ENCODE measurements around the gene SCYGR1. TPM values are rescaled to one million over a fixed set of nuclear protein-coding genes. Genes with fewer than 3 reads are reported as not detected.

The SCYGR1 gene
- total RNA-seq, 1 experiment from 2014 or later: not detected

- H3K36me3 Mint-ChIP-seq (ENCODE audit: insufficient read depth, unreplicated experiment): peaks cover 5% of the 10 kb centered on the region
- H3K4me1 Mint-ChIP-seq (ENCODE audit: low read depth, unreplicated experiment): no peaks in the 10 kb centered on the region
- H3K36me3 ChIP-seq (ENCODE audit: control insufficient read depth, insufficient read depth, low read length): no peaks in the 10 kb centered on the region
- H3K9me3 ChIP-seq: no peaks in the 10 kb centered on the region
- H3K9me3 Mint-ChIP-seq (ENCODE audit: unreplicated experiment): no peaks in the 10 kb centered on the region
- H3K4me3 Mint-ChIP-seq (ENCODE audit: unreplicated experiment): no peak overlapping the region
- H3K27me3 ChIP-seq (replicated peaks; ENCODE audit: control insufficient read depth, insufficient read depth, low read length): no peaks in the 10 kb centered on the region
- no peak overlapping the region for H3K27ac Mint-ChIP-seq (ENCODE audit: unreplicated experiment)
- no peak for DNase-seq
- intact Hi-C loops (cut with micrococcal nuclease; ENCODE audit: unreplicated experiment): no loop called here
- no TSS peak for BruUV-seq (replicated peaks)
- POLR2A ChIA-PET: no interaction called here
- TF ChIP-seq, protein P1, sequence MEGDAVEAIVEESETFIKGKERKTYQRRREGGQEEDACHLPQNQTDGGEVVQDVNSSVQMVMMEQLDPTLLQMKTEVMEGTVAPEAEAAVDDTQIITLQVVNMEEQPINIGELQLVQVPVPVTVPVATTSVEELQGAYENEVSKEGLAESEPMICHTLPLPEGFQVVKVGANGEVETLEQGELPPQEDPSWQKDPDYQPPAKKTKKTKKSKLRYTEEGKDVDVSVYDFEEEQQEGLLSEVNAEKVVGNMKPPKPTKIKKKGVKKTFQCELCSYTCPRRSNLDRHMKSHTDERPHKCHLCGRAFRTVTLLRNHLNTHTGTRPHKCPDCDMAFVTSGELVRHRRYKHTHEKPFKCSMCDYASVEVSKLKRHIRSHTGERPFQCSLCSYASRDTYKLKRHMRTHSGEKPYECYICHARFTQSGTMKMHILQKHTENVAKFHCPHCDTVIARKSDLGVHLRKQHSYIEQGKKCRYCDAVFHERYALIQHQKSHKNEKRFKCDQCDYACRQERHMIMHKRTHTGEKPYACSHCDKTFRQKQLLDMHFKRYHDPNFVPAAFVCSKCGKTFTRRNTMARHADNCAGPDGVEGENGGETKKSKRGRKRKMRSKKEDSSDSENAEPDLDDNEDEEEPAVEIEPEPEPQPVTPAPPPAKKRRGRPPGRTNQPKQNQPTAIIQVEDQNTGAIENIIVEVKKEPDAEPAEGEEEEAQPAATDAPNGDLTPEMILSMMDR (IDR thresholded peaks at IDR 0.05; ENCODE audit: insufficient read depth in 1 of 2, low read depth in 1 of 2, low read length in 1 of 2, severe bottlenecking in 1 of 2, unreplicated experiment in 1 of 2): no peak
- H3K4me1 ChIP-seq: no peaks in the 10 kb centered on the region
- CTCF ChIA-PET: interaction anchor here (0.7 kb wide), 1 partner anchor 13 kb away, joined by 3 read pairs; no protein-coding TSS in a partner anchor
- no peaks in the 10 kb centered on the region for H3K27me3 Mint-ChIP-seq (ENCODE audit: insufficient read depth, unreplicated experiment)
- no peak overlapping the region for H3K4me3 ChIP-seq (ENCODE audit: low read depth, low read length)
Observed at GRCh38 chr2:227414846-227415245, 27.1 kb upstream of the SCYGR1 start.

- Mint-ChIP-seq H3K4me3 (ENCODE audit: unreplicated experiment) (no peak overlapping the region), H3K4me1 (ENCODE audit: low read depth, unreplicated experiment) (no peaks in the 10 kb centered on the region), H3K27me3 (ENCODE audit: insufficient read depth, unreplicated experiment) (no peaks in the 10 kb centered on the region), H3K36me3 (ENCODE audit: insufficient read depth, unreplicated experiment) (peaks cover 5% of the 10 kb centered on the region), H3K9me3 (ENCODE audit: unreplicated experiment) (no peaks in the 10 kb centered on the region), H3K27ac (ENCODE audit: unreplicated experiment) (no peak overlapping the region)
- Histone ChIP-seq H3K9me3 (no peaks in the 10 kb centered on the region), H3K36me3 (ENCODE audit: control insufficient read depth, insufficient read depth, low read length) (no peaks in the 10 kb centered on the region), H3K27me3 (replicated peaks; ENCODE audit: control insufficient read depth, insufficient read depth, low read length) (no peaks in the 10 kb centered on the region), H3K4me3 (ENCODE audit: low read depth, low read length) (no peak overlapping the region), H3K4me1 (no peaks in the 10 kb centered on the region)
- CTCF ChIA-PET: no interaction called here
- TF ChIP-seq, protein P1 (IDR thresholded peaks at IDR 0.05; ENCODE audit: insufficient read depth in 1 of 2, low read depth in 1 of 2, low read length in 1 of 2, severe bottlenecking in 1 of 2, unreplicated experiment in 1 of 2): no peak
- BruUV-seq (replicated peaks): no TSS peak
- POLR2A ChIA-PET: no interaction called here
- intact Hi-C loops (cut with micrococcal nuclease; ENCODE audit: unreplicated experiment): no loop called here
- no peak for DNase-seq
Observed at GRCh38 chr2:227413371-227413770, 25.6 kb upstream of the SCYGR1 start.

DNA sequence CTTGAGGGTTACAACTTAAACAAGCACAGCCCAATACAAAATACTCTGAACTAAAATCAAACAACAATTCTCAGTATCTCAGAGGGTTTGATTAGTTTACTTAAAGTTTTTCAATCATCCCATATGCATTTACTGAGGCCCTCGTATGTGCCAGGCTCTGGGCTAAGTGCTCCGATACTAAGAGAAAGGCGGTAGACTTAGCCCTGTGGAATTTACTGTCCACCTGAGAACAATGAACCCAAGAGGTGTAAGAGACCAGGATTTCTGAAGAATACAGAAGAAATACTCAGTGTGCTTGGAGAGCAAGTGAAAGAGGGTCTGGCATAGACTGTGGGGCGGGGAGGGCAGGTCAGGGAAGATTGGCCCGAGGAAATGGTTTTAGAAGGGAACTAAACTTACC is 25.1 kb upstream of the SCYGR1 start:
- TF ChIP-seq, protein P1 (IDR thresholded peaks at IDR 0.05; ENCODE audit: insufficient read depth in 1 of 2, low read depth in 1 of 2, low read length in 1 of 2, severe bottlenecking in 1 of 2, unreplicated experiment in 1 of 2): no peak
- POLR2A ChIA-PET: no interaction called here
- H3K4me1 ChIP-seq: no peaks in the 10 kb centered on the region
- DNase-seq: no peak
- H3K9me3 ChIP-seq: no peaks in the 10 kb centered on the region
- Mint-ChIP-seq H3K9me3 (ENCODE audit: unreplicated experiment) (no peaks in the 10 kb centered on the region), H3K36me3 (ENCODE audit: insufficient read depth, unreplicated experiment) (peaks cover 5% of the 10 kb centered on the region), H3K27ac (ENCODE audit: unreplicated experiment) (no peak overlapping the region), H3K27me3 (ENCODE audit: insufficient read depth, unreplicated experiment) (no peaks in the 10 kb centered on the region), H3K4me1 (ENCODE audit: low read depth, unreplicated experiment) (no peaks in the 10 kb centered on the region), H3K4me3 (ENCODE audit: unreplicated experiment) (no peak overlapping the region)
- no peak overlapping the region for H3K4me3 ChIP-seq (ENCODE audit: low read depth, low read length)
- CTCF ChIA-PET: no interaction called here
- no peaks in the 10 kb centered on the region for H3K27me3 ChIP-seq (replicated peaks; ENCODE audit: control insufficient read depth, insufficient read depth, low read length)
- H3K36me3 ChIP-seq (ENCODE audit: control insufficient read depth, insufficient read depth, low read length): no peaks in the 10 kb centered on the region
- intact Hi-C loops (cut with micrococcal nuclease; ENCODE audit: unreplicated experiment): no loop called here
- no TSS peak for BruUV-seq (replicated peaks)
